Activated CD4-positive, alpha-beta T cell treated with anti-CD3 and anti-CD28 coated beads for 36 hours (primary cell): ENCODE data around the gene KCNG2. TPM values are rescaled to one million over a fixed set of nuclear protein-coding genes. Genes with fewer than 3 reads are reported as not detected.

Source experiments
- ATAC-seq: fragments of 200-7000 bp; cut with Tn5 transposase; one replicate; pipeline ENCODE4 v1.10.0; 2021; ENCODE audit warnings: mild to moderate bottlenecking, moderate library complexity
- CTCF ChIA-PET: fragments of 350-600 bp; sonication (Branson Sonifier 250); formaldehyde crosslinking; loops from one replicate; lab custom pipeline; 2021; ENCODE audit warnings: antibody characterized with exemption; lab: Charles Lee
- POLR2A ChIA-PET: fragments of 350-600 bp; sonication (Branson Sonifier 250); formaldehyde crosslinking; loops from one replicate; lab custom pipeline; 2021; ENCODE audit warnings: antibody characterized with exemption, inconsistent platforms; lab: Charles Lee
- DNase-seq: peaks from one replicate; pipeline ENCODE4 v3.0.0-alpha.2; 2020
- H3K27ac Mint-ChIP-seq: one replicate; pipeline ENCODE4 v1.8.0; 2021; ENCODE audit warnings: mixed read lengths
- H3K27me3 Mint-ChIP-seq: one replicate; pipeline ENCODE4 v1.8.0; 2021; ENCODE audit warnings: mixed read lengths
- H3K36me3 Mint-ChIP-seq: one replicate; pipeline ENCODE4 v1.8.0; 2021; ENCODE audit warnings: low read depth, mixed read lengths
- H3K4me1 Mint-ChIP-seq: one replicate; pipeline ENCODE4 v1.8.0; 2021; ENCODE audit warnings: mixed read lengths
- H3K4me3 Mint-ChIP-seq: one replicate; pipeline ENCODE4 v1.8.0; 2021; ENCODE audit warnings: mild to moderate bottlenecking, moderate library complexity, mixed read lengths
- H3K9me3 Mint-ChIP-seq: one replicate; pipeline ENCODE4 v1.8.0; 2021; ENCODE audit warnings: low read depth, mixed read lengths
- intact Hi-C, 2 experiments: fragments of 100-400 bp; cut with DNase I in 1 of 2; cut with micrococcal nuclease in 1 of 2; formaldehyde crosslinking; loops; one replicate each; pipeline versions ENCODE4 v1.14.2 to v1.15.1; 2022 to 2024; cut with DNase I, micrococcal nuclease
- total RNA-seq, 2 experiments: library from RNA; stranded (reverse); gene quantifications; one replicate each; pipeline ENCODE4 v1.2.3, GENCODE V29; 2021

Gene KCNG2
- total RNA-seq, 2 experiments from 2014 or later, result not detected

DNA sequence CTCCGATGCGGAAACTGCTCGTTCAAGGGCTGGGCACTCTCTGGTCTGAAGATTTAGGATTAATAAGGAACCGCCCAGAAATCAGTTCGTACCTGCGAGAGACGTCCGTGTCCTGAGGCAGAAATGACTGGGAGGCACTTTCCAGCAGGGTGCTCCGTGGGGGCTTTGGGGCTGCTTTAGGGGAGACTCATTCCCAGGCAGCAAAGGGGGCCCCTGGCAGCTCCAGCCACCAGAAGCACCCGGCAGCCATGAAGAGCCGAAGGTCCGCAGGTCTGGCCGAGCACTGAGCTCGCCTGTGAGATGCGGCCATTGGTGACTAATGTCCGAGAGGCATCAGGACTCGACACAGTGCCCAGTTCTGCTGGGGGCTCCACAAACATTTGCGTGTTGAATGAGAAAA is 20.9 kb downstream of the KCNG2 start:
- intact Hi-C loops, result no loop called here
- Mint-ChIP-seq H3K9me3 (no peaks in the 10 kb centered on the region), H3K4me1 (peaks cover 7% of the 10 kb centered on the region), H3K4me3 (no peak overlapping the region), H3K27me3 (peaks cover 7% of the 10 kb centered on the region), H3K27ac (no peak overlapping the region), H3K36me3 (no peaks in the 10 kb centered on the region)
- no peak for ATAC-seq
- DNase-seq, result no peak
- ChIA-PET CTCF (no interaction called here), POLR2A (no interaction called here)

DNA sequence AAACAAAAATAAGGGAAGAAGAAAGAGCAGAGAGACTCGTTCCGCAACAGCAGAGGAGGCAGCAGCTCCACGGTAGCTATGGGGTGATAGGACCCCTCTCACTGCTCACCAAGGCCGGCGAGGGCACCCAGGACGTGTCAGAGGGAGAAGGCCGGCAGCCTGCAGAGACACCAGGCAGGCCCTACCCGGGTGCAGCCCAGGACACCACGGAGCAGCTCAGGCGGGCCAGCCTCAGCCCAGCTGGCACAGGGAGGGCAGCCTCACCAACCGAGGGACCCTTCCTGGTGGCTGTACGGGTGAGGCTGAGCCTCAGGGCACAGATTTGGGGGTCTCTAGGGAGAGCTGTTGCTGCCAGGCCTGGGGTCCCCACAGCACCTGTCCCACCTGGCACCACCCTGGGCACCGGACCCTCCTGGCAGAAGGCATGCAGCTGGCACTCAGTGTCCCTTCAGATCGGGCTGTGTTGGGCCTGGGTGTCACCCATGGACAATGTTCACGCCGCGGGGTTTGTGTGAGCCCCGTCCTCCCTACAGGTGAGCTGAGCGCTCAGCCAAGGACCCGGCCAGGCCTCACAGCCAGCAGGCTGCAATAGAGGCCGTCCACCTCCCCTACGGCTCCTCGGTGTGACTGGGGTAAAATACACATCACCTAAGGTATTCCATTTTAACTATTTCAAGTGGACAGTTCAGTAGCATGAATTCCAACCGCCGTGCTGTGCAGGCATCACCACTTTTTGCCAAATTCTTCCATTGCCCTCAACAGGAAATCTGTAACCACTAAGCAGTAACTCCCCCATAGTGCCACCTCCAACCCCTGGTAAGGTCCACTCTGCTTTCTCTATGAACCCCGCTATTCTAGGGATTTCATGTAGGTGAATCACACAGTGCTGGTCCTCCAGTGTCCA is 21.6 kb downstream of the KCNG2 start:
- H3K27me3 Mint-ChIP-seq, result peaks cover 6% of the 10 kb centered on the region
- ChIA-PET POLR2A (no interaction called here), CTCF (no interaction called here)
- H3K4me1 Mint-ChIP-seq, result peaks cover 7% of the 10 kb centered on the region
- ATAC-seq (no peak), DNase-seq (no peak)
- H3K36me3 Mint-ChIP-seq, result no peaks in the 10 kb centered on the region
- no peak overlapping the region for H3K4me3 Mint-ChIP-seq
- H3K27ac Mint-ChIP-seq, result no peak overlapping the region
- intact Hi-C loops, result no loop called here
- no peaks in the 10 kb centered on the region for H3K9me3 Mint-ChIP-seq

DNA sequence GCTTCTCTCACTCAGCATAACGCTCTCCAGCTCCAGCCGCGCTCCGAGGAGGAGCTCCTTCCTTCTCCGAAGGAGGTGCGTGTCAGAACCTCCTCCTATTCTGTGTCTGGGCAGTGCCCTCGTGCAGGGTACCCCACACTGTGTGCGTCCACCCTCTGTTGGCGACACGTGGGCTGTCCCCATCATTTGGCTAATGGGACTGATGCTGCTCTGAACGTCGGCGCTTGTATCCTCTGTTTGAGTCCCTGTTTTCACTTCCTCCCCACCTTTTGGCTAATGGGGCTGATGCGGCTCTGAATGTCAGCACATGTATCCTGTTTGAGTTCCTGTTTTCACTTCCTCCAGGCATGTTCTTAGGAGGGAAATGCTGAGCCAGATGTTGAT is 22.2 kb downstream of the KCNG2 start:
- ATAC-seq (no peak), DNase-seq (no peak)
- no peaks in the 10 kb centered on the region for H3K9me3 Mint-ChIP-seq
- ChIA-PET CTCF (no interaction called here), POLR2A (no interaction called here)
- intact Hi-C loops, result loop anchor here in 1 of 2 experiments (10.0 kb wide), 1 partner anchor 215 kb away; no protein-coding TSS in a partner anchor
- H3K36me3 Mint-ChIP-seq, result no peaks in the 10 kb centered on the region
- H3K4me3 Mint-ChIP-seq, result no peak overlapping the region
- H3K27me3 Mint-ChIP-seq, result peaks cover 6% of the 10 kb centered on the region
- H3K4me1 Mint-ChIP-seq, result peaks cover 7% of the 10 kb centered on the region
- no peak overlapping the region for H3K27ac Mint-ChIP-seq

DNA sequence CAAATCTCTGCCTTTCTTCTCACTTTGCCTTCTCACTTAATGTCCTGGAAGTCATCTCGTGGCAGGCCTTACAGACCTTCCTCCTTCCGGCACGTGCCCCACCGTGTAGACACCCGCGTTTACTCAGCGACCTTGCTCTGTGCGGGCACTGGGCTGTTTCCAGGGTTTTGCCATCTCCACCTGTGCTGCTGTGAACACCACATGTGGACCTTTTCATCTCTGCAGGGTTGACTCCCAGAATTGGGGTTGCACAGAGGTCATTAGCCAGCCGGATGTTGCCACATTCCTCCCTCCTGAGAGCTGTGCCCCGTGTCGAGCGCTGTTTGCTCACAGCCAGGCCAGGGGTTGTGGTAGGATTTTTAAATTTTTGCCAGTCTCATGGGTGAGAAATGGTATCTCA is 25.4 kb downstream of the KCNG2 start:
- ChIA-PET POLR2A (no interaction called here), CTCF (no interaction called here)
- Mint-ChIP-seq H3K4me1 (peaks cover 7% of the 10 kb centered on the region), H3K36me3 (no peaks in the 10 kb centered on the region), H3K4me3 (no peak overlapping the region), H3K27me3 (peaks cover 6% of the 10 kb centered on the region), H3K27ac (no peak overlapping the region), H3K9me3 (no peaks in the 10 kb centered on the region)
- DNase-seq, result no peak
- ATAC-seq, result no peak
- intact Hi-C loops, result loop anchor here in 1 of 2 experiments (10.0 kb wide), 1 partner anchor 218 kb away; no protein-coding TSS in a partner anchor

DNA sequence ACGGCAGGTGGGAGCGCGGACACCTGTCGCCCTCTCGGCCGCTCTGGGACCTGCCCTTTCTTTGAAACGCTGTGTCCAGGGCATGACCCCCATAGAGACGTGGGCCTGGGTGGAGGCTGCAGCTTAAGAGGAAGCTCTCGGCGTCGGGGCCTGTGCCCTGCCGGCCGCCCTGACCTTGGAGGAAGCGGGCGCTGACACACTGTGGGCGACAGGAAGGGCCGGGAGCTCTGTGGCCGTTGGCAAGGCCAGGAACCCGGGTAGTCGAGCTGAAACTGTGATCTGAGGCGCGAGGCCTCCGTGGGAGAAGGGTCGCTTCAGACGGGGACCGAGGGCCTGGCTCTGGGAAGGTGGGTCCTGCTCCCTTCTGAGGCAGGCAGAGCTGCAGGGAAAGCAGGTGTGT is 28.2 kb downstream of the KCNG2 start:
- ChIA-PET POLR2A (no interaction called here), CTCF (interaction anchor here (0.7 to 0.9 kb wide), 3 partner anchors 24 to 507 kb away, joined by 3 read pairs; no protein-coding TSS in a partner anchor)
- Mint-ChIP-seq H3K27me3 (peaks cover under 1% of the 10 kb centered on the region), H3K36me3 (no peaks in the 10 kb centered on the region), H3K4me3 (no peak overlapping the region), H3K27ac (no peak overlapping the region), H3K4me1 (no peaks in the 10 kb centered on the region), H3K9me3 (no peaks in the 10 kb centered on the region)
- intact Hi-C loops, result loop anchor here in 1 of 2 experiments (10.0 kb wide), 1 partner anchor 221 kb away; no protein-coding TSS in a partner anchor
- no peak for DNase-seq
- ATAC-seq, result no peak

DNA sequence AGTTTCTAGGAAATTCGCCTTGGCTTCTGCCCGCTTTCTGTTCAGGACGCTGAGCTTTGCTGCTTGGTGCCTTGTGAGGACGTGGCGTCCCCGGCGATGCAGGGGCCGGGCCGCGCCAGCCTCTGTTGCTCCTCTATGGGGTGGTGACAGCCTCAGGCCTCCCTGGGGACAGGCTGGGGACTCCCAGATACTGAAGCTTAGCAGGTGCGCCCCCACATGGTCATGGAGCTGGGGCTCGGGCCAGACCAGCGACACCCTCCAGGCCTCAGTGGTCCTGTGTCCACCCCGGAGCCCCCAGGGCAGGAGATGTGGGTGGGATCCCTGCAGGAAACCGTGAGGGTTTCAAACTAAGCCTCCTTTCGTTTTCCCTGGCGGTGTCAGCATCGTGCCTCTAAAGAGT is 29.2 kb downstream of the KCNG2 start:
- POLR2A ChIA-PET, result no interaction called here
- Mint-ChIP-seq H3K9me3 (no peaks in the 10 kb centered on the region), H3K27me3 (no peaks in the 10 kb centered on the region), H3K4me1 (no peaks in the 10 kb centered on the region), H3K36me3 (no peaks in the 10 kb centered on the region), H3K4me3 (no peak overlapping the region), H3K27ac (no peak overlapping the region)
- ATAC-seq (no peak), DNase-seq (no peak)
- CTCF ChIA-PET, result no interaction called here
- intact Hi-C loops, result loop anchor here in 1 of 2 experiments (10.0 kb wide), 1 partner anchor 222 kb away; no protein-coding TSS in a partner anchor

DNA sequence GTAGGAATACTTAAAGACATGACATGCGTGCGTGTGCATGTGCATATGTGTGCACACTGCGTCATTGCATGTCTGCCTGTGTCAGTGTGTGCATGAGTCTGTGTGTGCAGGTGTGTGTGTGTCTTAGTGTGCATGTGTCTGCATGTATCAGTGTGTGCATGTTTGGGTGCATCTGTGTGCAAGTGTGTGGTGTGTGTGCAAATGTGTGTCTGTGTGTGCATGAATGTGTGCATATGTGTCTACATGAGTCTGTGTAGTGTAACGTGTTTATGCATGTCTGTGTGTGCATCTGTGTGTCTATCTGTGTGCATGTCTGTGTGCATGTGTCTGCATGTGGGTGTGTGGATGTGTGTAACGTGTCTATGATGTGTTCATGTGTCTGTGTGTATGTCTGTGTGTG is 30.5 kb downstream of the KCNG2 start:
- Mint-ChIP-seq H3K27ac (no peak overlapping the region), H3K4me1 (no peaks in the 10 kb centered on the region), H3K36me3 (no peaks in the 10 kb centered on the region), H3K9me3 (no peaks in the 10 kb centered on the region), H3K27me3 (peaks cover 4% of the 10 kb centered on the region), H3K4me3 (no peak overlapping the region)
- CTCF ChIA-PET, result no interaction called here
- no peak for DNase-seq
- POLR2A ChIA-PET, result no interaction called here
- intact Hi-C loops, result loop anchor here in 1 of 2 experiments (10.0 kb wide), 1 partner anchor 223 kb away; no protein-coding TSS in a partner anchor
- no peak for ATAC-seq

DNA sequence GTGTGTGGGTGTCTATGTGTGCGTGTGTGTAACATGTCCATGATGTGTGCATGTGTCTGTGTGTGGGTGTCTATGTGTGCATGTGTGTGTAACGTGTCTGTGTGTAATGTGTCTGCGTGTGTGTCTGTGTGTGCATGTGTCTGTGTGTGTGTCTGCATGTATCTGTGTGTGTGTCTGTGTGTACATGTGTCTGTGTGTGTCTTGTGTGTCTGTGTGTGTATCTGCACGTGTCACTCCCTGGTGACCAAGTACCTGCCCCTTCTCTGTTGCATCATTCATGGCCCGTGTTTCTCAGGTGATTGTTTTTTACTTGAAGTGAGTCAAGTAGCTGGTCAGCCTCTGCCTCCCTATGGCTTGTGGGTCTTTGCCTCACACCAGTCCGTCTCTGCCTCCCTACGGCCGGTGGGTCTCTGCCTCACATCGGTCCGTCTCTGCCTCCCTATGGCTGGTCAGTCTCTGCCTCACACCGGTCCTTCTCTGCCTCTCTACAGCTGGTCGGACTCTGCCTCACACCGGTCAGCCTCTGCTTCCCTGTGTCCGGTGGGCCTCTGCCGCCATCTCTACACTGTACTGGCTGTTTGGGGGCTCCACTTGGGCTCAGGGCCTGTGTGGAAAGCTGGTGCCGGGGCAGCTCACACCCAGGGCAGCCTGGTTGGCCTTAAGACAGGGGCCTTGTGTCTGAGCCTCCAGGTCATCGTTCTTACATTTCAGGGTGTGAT is 31.6 kb downstream of the KCNG2 start:
- H3K27me3 Mint-ChIP-seq, result peaks cover 5% of the 10 kb centered on the region
- intact Hi-C loops, result loop anchor here in 1 of 2 experiments (10.0 kb wide), 1 partner anchor 224 kb away; no protein-coding TSS in a partner anchor
- H3K4me1 Mint-ChIP-seq, result no peaks in the 10 kb centered on the region

DNA sequence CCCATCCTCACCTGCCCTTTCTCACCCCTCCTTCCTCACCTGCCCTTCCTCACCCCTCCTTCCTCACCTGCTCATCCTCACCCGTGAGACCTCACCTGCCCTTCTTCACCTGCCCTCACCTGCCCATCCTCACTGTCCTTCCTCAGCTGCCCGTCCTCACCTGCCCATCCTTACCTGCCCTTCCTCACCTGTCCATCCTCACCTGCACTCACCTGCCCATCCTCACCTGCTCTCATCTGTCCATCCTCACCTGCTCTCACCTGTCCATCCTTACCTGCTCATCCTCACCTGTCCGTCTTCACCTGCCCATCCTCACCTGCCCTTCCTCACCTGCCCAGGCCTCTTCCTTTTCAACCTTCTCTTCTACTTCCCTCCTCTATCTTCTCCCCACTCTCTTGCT is 34.4 kb downstream of the KCNG2 start:
- ChIA-PET CTCF (no interaction called here), POLR2A (no interaction called here)
- ATAC-seq (no peak), DNase-seq (no peak)
- no peaks in the 10 kb centered on the region for H3K4me1 Mint-ChIP-seq
- peaks cover 22% of the 10 kb centered on the region for H3K27me3 Mint-ChIP-seq
- H3K27ac Mint-ChIP-seq, result no peak overlapping the region
- H3K36me3 Mint-ChIP-seq, result no peaks in the 10 kb centered on the region
- intact Hi-C loops, result no loop called here
- no peak overlapping the region for H3K4me3 Mint-ChIP-seq
- H3K9me3 Mint-ChIP-seq, result no peaks in the 10 kb centered on the region

More for the DNA sequence above, 31.6 kb downstream of the KCNG2 start:
- Mint-ChIP-seq H3K4me3 (no peak overlapping the region), H3K27ac (no peak overlapping the region), H3K9me3 (no peaks in the 10 kb centered on the region), H3K36me3 (no peaks in the 10 kb centered on the region)
- ChIA-PET CTCF (no interaction called here), POLR2A (no interaction called here)
- DNase-seq (no peak), ATAC-seq (no peak)

DNA sequence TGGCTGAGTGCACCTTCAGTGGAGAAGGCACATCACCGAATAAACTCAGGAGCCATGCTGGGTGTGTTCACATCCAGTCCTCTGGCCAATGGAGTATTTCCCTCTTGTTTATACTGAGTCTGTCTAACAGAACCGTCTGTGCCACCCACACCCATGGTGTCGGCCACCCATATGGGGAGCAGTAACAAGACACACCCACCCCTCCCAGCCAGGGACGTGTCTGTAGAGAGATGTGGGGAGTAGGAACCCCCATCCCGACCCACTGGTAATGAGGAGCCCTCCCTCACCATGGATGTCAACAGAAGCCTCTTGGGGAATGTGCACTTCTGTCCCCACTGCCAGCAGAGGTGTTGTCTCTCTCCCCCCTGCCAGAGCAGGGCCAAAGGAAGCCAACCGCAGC is 37.1 kb downstream of the KCNG2 start:
- intact Hi-C loops, result no loop called here
- peaks cover 24% of the 10 kb centered on the region for H3K27me3 Mint-ChIP-seq
- H3K36me3 Mint-ChIP-seq, result no peaks in the 10 kb centered on the region
- DNase-seq, result no peak
- ChIA-PET POLR2A (no interaction called here), CTCF (no interaction called here)
- H3K4me1 Mint-ChIP-seq, result no peaks in the 10 kb centered on the region
- H3K4me3 Mint-ChIP-seq, result no peak overlapping the region
- H3K9me3 Mint-ChIP-seq, result no peaks in the 10 kb centered on the region
- no peak overlapping the region for H3K27ac Mint-ChIP-seq
- ATAC-seq, result no peak

DNA sequence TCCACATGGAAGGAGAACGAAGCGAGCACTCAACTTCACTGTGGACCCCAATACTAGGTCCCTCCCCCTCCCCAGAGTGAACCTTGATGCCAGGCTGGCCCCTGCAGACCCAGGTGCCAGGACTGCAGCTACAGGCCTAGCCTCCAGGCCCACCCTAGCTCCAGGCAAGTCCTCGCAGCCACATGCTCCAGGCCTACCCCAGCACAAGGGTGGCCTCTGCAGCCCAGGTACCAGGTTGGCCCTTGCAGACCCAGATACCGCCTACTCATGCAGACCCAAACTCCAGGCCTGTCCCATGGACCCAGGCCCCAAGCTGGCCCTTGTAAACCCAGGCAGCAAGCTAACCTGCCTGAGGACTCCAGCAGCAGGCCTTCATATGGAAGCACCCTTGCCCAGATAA is 44.2 kb downstream of the KCNG2 start:
- intact Hi-C loops, result no loop called here
- CTCF ChIA-PET, result no interaction called here
- Mint-ChIP-seq H3K27ac (no peak overlapping the region), H3K27me3 (peaks cover 4% of the 10 kb centered on the region), H3K9me3 (peaks cover 8% of the 10 kb centered on the region), H3K4me3 (no peak overlapping the region), H3K36me3 (no peaks in the 10 kb centered on the region), H3K4me1 (peaks cover 4% of the 10 kb centered on the region)
- POLR2A ChIA-PET, result no interaction called here
- ATAC-seq (no peak), DNase-seq (no peak)
